ENCODE data around the gene FAM47E. TPM values are rescaled to one million over a fixed set of nuclear protein-coding genes. Genes with fewer than 3 reads are reported as not detected.
A peak's percentile ranks its signal among the peaks of the same experiment; 100 is the strongest.

Gene FAM47E
- total and polyA plus RNA-seq, 2 of the 13 experiments (the other 11 are each of a cell fraction or from before 2014, with no cell fraction given) = 0.33 to 0.66 TPM

GRCh38 chr4:76301068-76301774, 49.7 kb downstream of the FAM47E start:
- peaks cover 40% of the 10 kb centered on the region for H3K4me1 ChIP-seq (ENCODE audit: insufficient read depth, low read length)
- ATAC-seq (peak; percentile 77), DNase-seq (ENCODE audit: low spot score) (peak; percentile 91), FAIRE-seq (peak; percentile 89)
- ChIA-PET CTCF (ENCODE audit: low intra/inter-chr PET ratio, low total read pairs) (no interaction called here), POLR2A (interaction anchor here (1.1 to 1.2 kb wide), 3 partner anchors 8 to 23 kb away, joined by 3 to 10 read pairs (median 3); no protein-coding TSS in a partner anchor)
- in situ Hi-C loops (cut with HindIII; ENCODE audit: extremely low pct_ligation_motif_present, low pct_unique_long_range_greater_than_20kb) (loop anchor here (10.0 kb wide), 1 partner anchor 126 kb away; no protein-coding TSS in a partner anchor), intact Hi-C loops (cut with micrococcal nuclease; ENCODE audit: unreplicated experiment) (loop anchor here (2.0 kb wide), 1 partner anchor 48 kb away; no protein-coding TSS in a partner anchor)
- peak overlapping the region; percentile 36 for H3K4me2 ChIP-seq (ENCODE audit: low read depth, low read length)
- WGBS (ENCODE audit: low lambda C conversion rate) = 90% methylated on average over 4 of the region's 4 CpGs
- BruUV-seq (replicated peaks) = no TSS peak
- H3K36me3 ChIP-seq (replicated peaks in 1 of 2; ENCODE audit: control insufficient read depth in 1 of 2, insufficient read depth in 2 of 2, low read length in 2 of 2) = no peaks in the 10 kb centered on the region
- H3K27ac ChIP-seq (ENCODE audit: extremely low read length, insufficient read depth, low read length) = peak overlapping the region; percentile 59
- H3K27me3 ChIP-seq (ENCODE audit: control insufficient read depth in 1 of 2, insufficient read depth in 2 of 2, low read length in 2 of 2) = no peaks in the 10 kb centered on the region
- peak overlapping the region in 2 of 3 experiments; percentile 7 to 17; a peak in 1 of 6 replicates for H3K4me3 ChIP-seq (replicated peaks in 1 of 3; ENCODE audit: insufficient read depth in 1 of 3, low read depth in 2 of 3, low read length in 3 of 3)
- H2AFZ ChIP-seq (ENCODE audit: low read length) = no peak overlapping the region
- peaks cover 13% of the 10 kb centered on the region for H3K9me3 ChIP-seq (ENCODE audit: low read length)
- no peaks in the 10 kb centered on the region for H3K79me2 ChIP-seq (ENCODE audit: insufficient read depth, low read length)
- 0 out of 2 replicates have a peak overlapping the region, but pooled peaks have one; percentile 13 for H3K9ac ChIP-seq (ENCODE audit: insufficient read depth, low read depth, low read length)
- no peaks in the 10 kb centered on the region for H4K20me1 ChIP-seq (ENCODE audit: insufficient read depth, low read length)
- TF ChIP-seq ZGPAT (CRISPR knock-in tag; IDR thresholded peaks at IDR 0.05) = peak; percentile 57; the same call in 1 of the 2 replicates
- 0 out of 2 replicates have a peak, but pooled peaks have one; percentile 17 for TF ChIP-seq HNF4A (CRISPR knock-in tag; IDR thresholded peaks at IDR 0.05)
- peak; percentile 37; the same call in 1 of the 2 replicates for TF ChIP-seq ERF (CRISPR knock-in tag; IDR thresholded peaks at IDR 0.05)
- TF ChIP-seq, protein P1, sequence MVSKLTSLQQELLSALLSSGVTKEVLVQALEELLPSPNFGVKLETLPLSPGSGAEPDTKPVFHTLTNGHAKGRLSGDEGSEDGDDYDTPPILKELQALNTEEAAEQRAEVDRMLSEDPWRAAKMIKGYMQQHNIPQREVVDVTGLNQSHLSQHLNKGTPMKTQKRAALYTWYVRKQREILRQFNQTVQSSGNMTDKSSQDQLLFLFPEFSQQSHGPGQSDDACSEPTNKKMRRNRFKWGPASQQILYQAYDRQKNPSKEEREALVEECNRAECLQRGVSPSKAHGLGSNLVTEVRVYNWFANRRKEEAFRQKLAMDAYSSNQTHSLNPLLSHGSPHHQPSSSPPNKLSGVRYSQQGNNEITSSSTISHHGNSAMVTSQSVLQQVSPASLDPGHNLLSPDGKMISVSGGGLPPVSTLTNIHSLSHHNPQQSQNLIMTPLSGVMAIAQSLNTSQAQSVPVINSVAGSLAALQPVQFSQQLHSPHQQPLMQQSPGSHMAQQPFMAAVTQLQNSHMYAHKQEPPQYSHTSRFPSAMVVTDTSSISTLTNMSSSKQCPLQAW (CRISPR knock-in tag; IDR thresholded peaks at IDR 0.05) = 0 out of 2 replicates have a peak, but pooled peaks have one; percentile 31
- peak; percentile 34; the same call in 1 of the 2 replicates for TF ChIP-seq ZNF292 (CRISPR knock-in tag; IDR thresholded peaks at IDR 0.05; ENCODE audit: borderline replicate concordance, low read depth)
- TF ChIP-seq ZNF792 (CRISPR knock-in tag; IDR thresholded peaks at IDR 0.05) = peak; percentile 98
- 0 out of 2 replicates have a peak, but pooled peaks have one; percentile 21 for TF ChIP-seq HDAC2 (CRISPR knock-in tag; IDR thresholded peaks at IDR 0.05)
- 0 out of 2 replicates have a peak, but pooled peaks have one; percentile 10 for TF ChIP-seq NFE2L2 (IDR thresholded peaks at IDR 0.05; ENCODE audit: low read length)
- 0 out of 2 replicates have a peak, but pooled peaks have one; percentile 16 for TF ChIP-seq ARID3A (IDR thresholded peaks at IDR 0.05; ENCODE audit: low read depth, low read length)
- TF ChIP-seq ZSCAN9 (CRISPR knock-in tag; IDR thresholded peaks at IDR 0.05; ENCODE audit: borderline replicate concordance) = 0 out of 2 replicates have a peak, but pooled peaks have one; percentile 25
- peak; percentile 74; the same call in 1 of the 2 replicates for TF ChIP-seq HMG20A (CRISPR knock-in tag; IDR thresholded peaks at IDR 0.05; ENCODE audit: borderline replicate concordance)
- TF ChIP-seq SALL1 (CRISPR knock-in tag; IDR thresholded peaks at IDR 0.05) = peak; percentile 27; the same call in 1 of the 2 replicates
- peak in 1 of 2 experiments; percentile 66; a peak in 2 of 4 replicates for TF ChIP-seq EP300 (IDR thresholded peaks at IDR 0.05; ENCODE audit: low read depth in 2 of 2, low read length in 2 of 2)
- TF ChIP-seq EP300 (CRISPR knock-in tag; IDR thresholded peaks at IDR 0.05; ENCODE audit: borderline replicate concordance) = no peak
